Lung (tissue), 12 donors: Measurements from ENCODE around the gene FDXR. TPM values are rescaled to one million over a fixed set of nuclear protein-coding genes. Genes with fewer than 3 reads are reported as not detected.

ENCODE experiments used
- ATAC-seq: fragments of 200-7000 bp; cut with Tn5 transposase; one replicate; pipeline ENCODE4 v1.9.1; 2020; ENCODE audit warnings: moderate number of reproducible peaks; ENCODE audit not compliant: insufficient read depth, low FRiP score
- DNase-seq, 3 donors: peaks; one replicate each; pipeline ENCODE4 v3.0.0-alpha.2; 2013 to 2017
- H3K27ac ChIP-seq, 2 donors: one replicate each; pipeline ENCODE4 v1.5.1; 2013; ENCODE audit warnings: mild to moderate bottlenecking in 2 of 2, moderate library complexity in 2 of 2, control low read depth in 1 of 2, inconsistent platforms in 1 of 2, low read depth in 1 of 2, low read length in 1 of 2
- H3K27me3 ChIP-seq, 3 donors: one replicate each; pipeline ENCODE4 v1.5.1; 2013; ENCODE audit warnings: low read length in 2 of 3; ENCODE audit not compliant: control insufficient read depth in 3 of 3, insufficient read depth in 3 of 3
- H3K36me3 ChIP-seq, 4 donors: one replicate each; pipeline ENCODE4 v1.5.1; 2013; ENCODE audit warnings: low read length in 4 of 4, mild to moderate bottlenecking in 1 of 4, moderate library complexity in 1 of 4; ENCODE audit not compliant: control insufficient read depth in 4 of 4, insufficient read depth in 4 of 4
- H3K4me1 ChIP-seq, 5 donors: one replicate each; pipeline ENCODE4 v1.5.1; 2013; ENCODE audit warnings: low read length in 5 of 5, mild to moderate bottlenecking in 2 of 5, moderate library complexity in 1 of 5; ENCODE audit not compliant: control insufficient read depth in 5 of 5, insufficient read depth in 5 of 5
- H3K4me3 ChIP-seq: one replicate; pipeline ENCODE4 v1.5.1; 2013; ENCODE audit warnings: mild to moderate bottlenecking, control low read depth, moderate library complexity
- H3K9ac ChIP-seq, 2 donors: one replicate each; pipeline ENCODE4 v1.5.1; 2013; ENCODE audit warnings: low read length in 2 of 2, control low read depth in 1 of 2; ENCODE audit not compliant: insufficient read depth in 1 of 2
- H3K9me3 ChIP-seq, 4 donors: one replicate each; pipeline ENCODE4 v1.5.1; 2013; ENCODE audit warnings: low read length in 3 of 4, mild to moderate bottlenecking in 1 of 4, moderate library complexity in 1 of 4; ENCODE audit not compliant: control insufficient read depth in 4 of 4, insufficient read depth in 3 of 4
- CTCF ChIP-seq: IDR thresholded peaks from 2 replicates; pipeline ENCODE4 v1.5.1; 2012; ENCODE audit warnings: mild to moderate bottlenecking; ENCODE audit errors: control extremely low read depth, extremely low read depth
- WGBS, 2 donors: extraction: QIAGEN DNeasy Blood & Tissue Kit; methylation state at CpG; one replicate each; pipeline ENCODE4 v1.1.7; 2013; 5-methylcytosine and 5-hydroxymethylcytosine counted together
- polyA plus RNA-seq, 2 donors: library from polyadenylated mRNA; stranded (reverse); fragments of 200-250 nt; gene quantifications; one replicate each; pipeline ENCODE4 v1.2.1, GENCODE V29; 2013
- total RNA-seq, 2 donors: library from RNA; depleted of rRNA in 1 of 2; stranded (reverse); fragments of >200 nt in 1 of 2; gene quantifications; one replicate each; pipeline ENCODE4 v1.2.1, GENCODE V29; 2014 to 2021
- donor health status: control.
- donor health status: control.
- donor health status: Bipolar disorder and iron deficiency.
- donor health status: healthy.
- donor health status: DM: yes; HTN: yes; CAD: no.

FDXR gene
- total and polyA plus RNA-seq, 4 donors: 7.8 to 17.5 (median 10.7) TPM

DNA sequence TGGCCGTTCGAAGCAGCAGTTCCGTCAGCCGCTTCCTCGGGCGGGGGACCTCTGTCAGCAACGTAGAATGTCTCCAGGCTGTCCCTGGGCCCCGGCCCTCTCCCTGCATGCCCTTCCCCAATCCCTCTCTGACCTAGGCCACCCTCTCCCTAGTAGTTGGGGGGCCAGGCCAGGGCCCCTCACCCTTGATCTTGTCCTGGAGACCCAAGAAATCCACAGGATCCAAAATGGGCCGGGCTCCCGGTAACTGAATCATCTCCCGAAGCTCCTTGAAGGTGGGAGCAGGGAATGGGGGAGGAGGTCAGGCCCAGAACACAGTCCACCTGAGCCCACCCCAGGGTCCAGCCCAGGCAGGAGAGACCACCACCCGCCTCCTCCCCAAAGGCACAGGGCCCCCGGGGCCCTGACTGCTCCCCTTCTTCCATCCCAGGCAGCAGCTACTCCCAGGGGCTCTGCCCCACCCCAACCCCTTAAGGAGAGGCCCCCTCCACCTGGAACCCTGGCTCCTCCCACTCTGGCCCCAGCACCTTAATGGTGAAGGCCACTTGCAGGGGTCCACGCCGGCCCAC, 8.4 kb downstream of the FDXR start:
- WGBS, 2 donors: 91% methylated on average over 15 of the region's 15 CpGs
- Histone ChIP-seq H3K4me1 (peaks cover 0 to 12% (median 3%) of the 10 kb centered on the region in 5 donors), H3K27me3 (peaks cover 5 to 22% (median 9%) of the 10 kb centered on the region in 3 donors), H3K36me3 (peaks cover 0 to 2% (median 0%) of the 10 kb centered on the region in 4 donors), H3K9ac (no peak overlapping the region), H3K4me3 (no peak overlapping the region), H3K9me3 (peaks cover 0 to 2% (median 0%) of the 10 kb centered on the region in 4 donors), H3K27ac (no peak overlapping the region)
- no peak for DNase-seq
- no peak for TF ChIP-seq CTCF
- ATAC-seq: no peak

DNA sequence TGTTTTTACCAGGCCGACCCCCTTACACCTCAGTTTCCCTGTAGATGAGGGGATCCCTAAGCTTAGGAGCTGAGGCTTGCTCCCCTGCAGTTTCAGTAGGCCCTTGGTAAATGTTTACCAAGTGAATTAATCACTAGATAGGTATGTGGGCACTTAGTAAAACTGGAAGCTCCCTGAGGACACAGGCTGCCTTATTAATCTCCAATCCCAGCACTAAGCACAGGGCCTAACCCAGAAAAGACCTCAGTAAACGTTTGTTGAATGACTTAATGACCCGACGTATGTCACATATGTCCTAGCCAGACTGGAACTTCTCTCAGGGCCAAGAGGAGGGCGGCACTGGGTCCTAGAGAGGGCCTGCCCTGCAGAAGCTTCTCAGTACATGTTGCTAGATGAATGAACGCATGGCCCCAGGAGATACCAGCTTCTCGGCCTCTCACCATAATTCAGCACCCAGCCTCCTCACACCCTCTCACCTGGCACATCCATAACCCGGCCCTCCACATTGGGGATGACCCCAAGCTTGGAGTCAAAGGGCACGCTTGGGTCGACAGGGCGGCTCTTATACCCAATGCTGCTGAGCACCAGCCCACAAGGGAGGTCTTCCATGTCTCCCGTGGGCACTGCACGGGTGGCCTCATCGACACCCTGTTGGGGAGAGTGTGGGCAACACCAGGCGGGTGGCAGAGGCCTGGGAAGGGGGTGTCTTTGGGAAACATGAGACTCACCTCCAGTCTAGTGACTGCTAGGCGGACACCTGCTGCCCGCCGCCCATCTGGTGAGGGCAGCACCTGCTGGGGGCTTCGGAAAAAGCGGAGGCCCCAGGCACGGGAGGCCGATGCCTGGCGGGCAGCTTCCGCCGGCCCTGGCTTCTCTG, 9.1 kb downstream of the FDXR start:
- peaks cover 0 to 2% (median 0%) of the 10 kb centered on the region in 4 donors for H3K9me3 ChIP-seq
- ATAC-seq (no peak), DNase-seq (no peak)
- H3K9ac ChIP-seq: no peak overlapping the region
- H3K4me3 ChIP-seq: no peak overlapping the region
- TF ChIP-seq CTCF: no peak
- peaks cover 5 to 29% (median 16%) of the 10 kb centered on the region in 3 donors for H3K27me3 ChIP-seq
- no peak overlapping the region for H3K27ac ChIP-seq
- peaks cover 0 to 12% (median 3%) of the 10 kb centered on the region in 5 donors for H3K4me1 ChIP-seq
- peaks cover 0 to 2% (median 0%) of the 10 kb centered on the region in 4 donors for H3K36me3 ChIP-seq
- WGBS, 2 donors: 90 to 91% methylated on average over 25 of the region's 25 CpGs

DNA sequence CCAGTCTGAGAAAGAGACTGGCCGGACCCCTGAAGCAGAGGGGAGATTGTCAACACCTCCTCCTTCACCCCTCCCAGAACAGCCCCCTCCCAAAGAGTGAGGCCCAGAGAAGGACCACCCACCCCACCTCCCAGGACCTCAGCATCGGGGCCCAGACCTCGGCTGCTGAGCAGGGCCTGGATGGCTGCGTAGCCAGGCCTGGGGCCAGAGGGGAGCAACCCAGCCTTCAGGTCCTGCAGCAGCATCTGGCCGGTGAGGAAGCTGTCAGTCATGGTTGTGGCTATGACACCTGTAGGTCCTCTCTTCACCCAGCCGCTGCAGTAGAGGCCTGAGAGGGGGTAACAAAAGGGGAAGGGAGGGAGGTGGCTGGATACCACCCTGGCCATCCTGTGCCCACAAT, 9.9 kb downstream of the FDXR start:
- Histone ChIP-seq H3K9me3 (peaks cover 0 to 2% (median 0%) of the 10 kb centered on the region in 4 donors), H3K36me3 (peaks cover 0 to 2% (median 0%) of the 10 kb centered on the region in 4 donors), H3K27me3 (peaks cover 5 to 35% (median 20%) of the 10 kb centered on the region in 3 donors), H3K4me1 (peaks cover 0 to 12% (median 3%) of the 10 kb centered on the region in 5 donors), H3K4me3 (no peak overlapping the region), H3K9ac (no peak overlapping the region), H3K27ac (no peak overlapping the region)
- no peak for TF ChIP-seq CTCF
- ATAC-seq (no peak), DNase-seq (no peak)
- 86 to 92% methylated on average over 6 of the region's 6 CpGs for WGBS, 2 donors
